Parathyroid adenoma (tissue), 2 donors: Measurements from ENCODE around the gene PTGES.

Experiments
- H2AFZ ChIP-seq: fragments of 300-600 bp; sonication (generic); one replicate; pipeline ENCODE4 v1.7.0; 2017; ENCODE audit warnings: antibody characterized with exemption, mild to moderate bottlenecking
- H3K27ac ChIP-seq: fragments of 300-600 bp; sonication (generic); one replicate; pipeline ENCODE4 v1.7.0; 2017
- H3K27me3 ChIP-seq: fragments of 300-600 bp; sonication (generic); one replicate; pipeline ENCODE4 v1.7.0; 2017; ENCODE audit warnings: low read length; ENCODE audit not compliant: control insufficient read depth, insufficient read depth
- H3K36me3 ChIP-seq: fragments of 300-600 bp; sonication (generic); one replicate; pipeline ENCODE4 v1.7.0; 2017; ENCODE audit warnings: low read length; ENCODE audit not compliant: control insufficient read depth, insufficient read depth
- H3K4me1 ChIP-seq: fragments of 300-600 bp; sonication (generic); one replicate; pipeline ENCODE4 v1.7.0; 2017; ENCODE audit warnings: control low read depth
- H3K4me2 ChIP-seq: fragments of 300-600 bp; sonication (generic); one replicate; pipeline ENCODE4 v1.7.0; 2017; ENCODE audit warnings: low read length
- H3K4me3 ChIP-seq: fragments of 300-600 bp; sonication (generic); one replicate; pipeline ENCODE4 v1.7.0; 2017; ENCODE audit warnings: low read depth, low read length
- H3K79me2 ChIP-seq: fragments of 300-600 bp; sonication (generic); one replicate; pipeline ENCODE4 v1.7.0; 2017; ENCODE audit warnings: control low read depth
- H3K9ac ChIP-seq: fragments of 300-600 bp; sonication (generic); one replicate; pipeline ENCODE4 v1.7.0; 2017; ENCODE audit warnings: mild to moderate bottlenecking
- H3K9me3 ChIP-seq: fragments of 300-600 bp; sonication (generic); one replicate; pipeline ENCODE4 v1.7.0; 2017; ENCODE audit warnings: low read length; ENCODE audit not compliant: control insufficient read depth
- CTCF ChIP-seq: fragments of 300-600 bp; sonication (generic); IDR thresholded peaks from one replicate; pipeline ENCODE4 v1.7.0; 2017; ENCODE audit warnings: antibody characterized with exemption, mild to moderate bottlenecking
- donor health status: primary hyperparathyroidism.

Gene PTGES

GRCh38 chr9:129716091-129716490 lies 36.8 kb downstream of the PTGES start:
- Histone ChIP-seq H3K27ac (no peak overlapping the region), H3K4me2 (no peak overlapping the region), H3K79me2 (no peaks in the 10 kb centered on the region), H2AFZ (no peak overlapping the region), H3K9ac (no peak overlapping the region), H3K36me3 (no peaks in the 10 kb centered on the region), H3K4me1 (no peaks in the 10 kb centered on the region), H3K27me3 (no peaks in the 10 kb centered on the region), H3K4me3 (no peak overlapping the region), H3K9me3 (no peaks in the 10 kb centered on the region)
- no peak for TF ChIP-seq CTCF

DNA sequence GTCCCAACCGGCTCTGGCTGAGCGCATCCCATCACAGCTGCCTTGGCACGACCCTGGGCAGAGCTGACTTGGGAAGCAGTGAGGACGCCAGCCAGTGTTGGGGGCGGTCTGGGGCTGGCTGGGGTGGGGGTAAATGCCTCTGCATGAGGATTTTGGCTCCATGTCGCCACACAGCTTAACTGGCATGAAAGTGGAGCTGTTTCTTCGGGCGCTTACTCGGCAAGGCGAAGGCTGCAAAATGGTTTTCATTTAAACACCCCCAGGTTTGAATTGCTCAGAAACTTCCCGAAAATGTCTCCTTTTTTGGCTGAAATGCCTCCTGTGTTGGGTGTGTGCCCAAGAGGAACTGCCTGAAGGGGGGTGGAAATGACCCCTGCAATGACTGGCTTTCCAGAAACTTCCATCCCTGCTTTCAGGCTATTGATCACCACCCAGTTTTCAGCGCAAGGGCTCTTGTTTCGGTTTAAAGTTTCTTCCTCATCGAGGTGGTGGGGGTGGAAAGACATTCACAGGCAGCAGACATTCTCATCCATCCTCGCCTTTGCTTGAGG lies 38.3 kb downstream of the PTGES start:
- Histone ChIP-seq H3K4me1 (no peaks in the 10 kb centered on the region), H3K79me2 (no peaks in the 10 kb centered on the region), H3K9me3 (no peaks in the 10 kb centered on the region), H3K36me3 (no peaks in the 10 kb centered on the region), H3K27ac (no peak overlapping the region), H3K4me3 (no peak overlapping the region), H3K9ac (no peak overlapping the region), H3K27me3 (no peaks in the 10 kb centered on the region), H2AFZ (no peak overlapping the region), H3K4me2 (no peak overlapping the region)
- TF ChIP-seq CTCF, result no peak

- Histone ChIP-seq H3K27ac (no peak overlapping the region), H3K9ac (no peak overlapping the region), H3K27me3 (no peaks in the 10 kb centered on the region), H3K4me3 (no peak overlapping the region), H3K9me3 (no peaks in the 10 kb centered on the region), H3K79me2 (no peaks in the 10 kb centered on the region), H2AFZ (no peak overlapping the region), H3K4me1 (no peaks in the 10 kb centered on the region), H3K36me3 (no peaks in the 10 kb centered on the region), H3K4me2 (no peak overlapping the region)
- no peak for TF ChIP-seq CTCF
Measured at GRCh38 chr9:129713402-129713679, 39.5 kb downstream of the PTGES start.

GRCh38 chr9:129712634-129713401 lies 40.0 kb downstream of the PTGES start:
- no peak overlapping the region for H3K4me3 ChIP-seq
- H3K27ac ChIP-seq, result no peak overlapping the region
- no peak for TF ChIP-seq CTCF
- no peaks in the 10 kb centered on the region for H3K9me3 ChIP-seq
- no peaks in the 10 kb centered on the region for H3K27me3 ChIP-seq
- no peak overlapping the region for H3K4me2 ChIP-seq
- H3K4me1 ChIP-seq, result no peaks in the 10 kb centered on the region
- no peak overlapping the region for H3K9ac ChIP-seq
- H3K36me3 ChIP-seq, result no peaks in the 10 kb centered on the region
- H2AFZ ChIP-seq, result no peak overlapping the region
- H3K79me2 ChIP-seq, result no peaks in the 10 kb centered on the region

- Histone ChIP-seq H2AFZ (no peak overlapping the region), H3K4me3 (no peak overlapping the region), H3K36me3 (no peaks in the 10 kb centered on the region), H3K4me1 (no peaks in the 10 kb centered on the region), H3K79me2 (no peaks in the 10 kb centered on the region), H3K9ac (no peak overlapping the region), H3K4me2 (no peak overlapping the region), H3K27ac (no peak overlapping the region), H3K27me3 (no peaks in the 10 kb centered on the region), H3K9me3 (no peaks in the 10 kb centered on the region)
- TF ChIP-seq CTCF, result no peak
Measured at GRCh38 chr9:129710169-129710453, 42.7 kb downstream of the PTGES start.
